HCT116 (cell line): ENCODE measurements around the gene TAF10.

Experiments
- EGR1 ChIP-seq: IDR thresholded peaks from 2 replicates; pipeline ENCODE4 v1.6.1; 2012; ENCODE audit warnings: low read depth
- EZH2 ChIP-seq: fragments of 200-600 bp; sonication (generic); IDR thresholded peaks from 2 replicates; pipeline ENCODE4 v1.6.1; 2017; ENCODE audit warnings: antibody characterized with exemption, mixed run types
- JUND ChIP-seq: IDR thresholded peaks from 2 replicates; pipeline ENCODE4 v1.6.1; 2012
- POLR2A ChIP-seq: IDR thresholded peaks from 2 replicates; pipeline ENCODE4 v1.7.0; 2011; ENCODE audit warnings: borderline replicate concordance; ENCODE audit not compliant: insufficient read depth, insufficient read length; ENCODE audit errors: extremely low read depth
- POLR2AphosphoS5 ChIP-seq: IDR thresholded peaks from 2 replicates; pipeline ENCODE4 v1.6.1; 2011; ENCODE audit warnings: mild to moderate bottlenecking, low read depth, low read length, moderate library complexity
- RAD21 ChIP-seq: IDR thresholded peaks from 2 replicates; pipeline ENCODE4 v1.6.1; 2012; ENCODE audit warnings: low read depth, mild to moderate bottlenecking
- SIN3A ChIP-seq: IDR thresholded peaks from 2 replicates; pipeline ENCODE4 v1.6.1; 2012; ENCODE audit warnings: low read depth
- SP1 ChIP-seq: IDR thresholded peaks from 2 replicates; pipeline ENCODE4 v1.6.1; 2012; ENCODE audit warnings: low read depth
- SRF ChIP-seq: IDR thresholded peaks from 2 replicates; pipeline ENCODE4 v1.6.1; 2012; ENCODE audit warnings: low read depth
- TCF7L2 ChIP-seq: IDR thresholded peaks from 2 replicates; pipeline ENCODE4 v1.7.0; 2011; ENCODE audit warnings: borderline replicate concordance, inconsistent platforms; ENCODE audit not compliant: insufficient read depth, insufficient read length; ENCODE audit errors: extremely low read depth
- YY1 ChIP-seq: IDR thresholded peaks from 2 replicates; pipeline ENCODE4 v1.6.1; 2011; ENCODE audit warnings: low read length, low read depth, moderate library complexity, mild to moderate bottlenecking; ENCODE audit not compliant: insufficient replicate concordance; ENCODE audit errors: extremely low read depth
- TF ChIP-seq, protein P1 (sequence below), 3 experiments: fragments of 200-600 bp in 1 of 3; sonication (generic) in 1 of 3; IDR thresholded peaks in 2 of 3; conservative IDR thresholded peaks in 1 of 3; 2 replicates each; pipeline ENCODE4 v1.5.1; 2012 to 2017; ENCODE audit warnings: low read depth in 2 of 3, low read length in 2 of 3, antibody characterized with exemption in 1 of 3, borderline replicate concordance in 1 of 3, control low read depth in 1 of 3, mild to moderate bottlenecking in 1 of 3, mixed read lengths in 1 of 3, mixed run types in 1 of 3, moderate library complexity in 1 of 3; ENCODE audit not compliant: insufficient read depth in 1 of 3
- TF ChIP-seq, protein P2 (sequence below): IDR thresholded peaks from 2 replicates; pipeline ENCODE4 v1.6.1; 2012; ENCODE audit warnings: low read depth
- TF ChIP-seq, protein P3 (sequence below): IDR thresholded peaks from 2 replicates; pipeline ENCODE4 v1.6.1; 2012

DNA sequence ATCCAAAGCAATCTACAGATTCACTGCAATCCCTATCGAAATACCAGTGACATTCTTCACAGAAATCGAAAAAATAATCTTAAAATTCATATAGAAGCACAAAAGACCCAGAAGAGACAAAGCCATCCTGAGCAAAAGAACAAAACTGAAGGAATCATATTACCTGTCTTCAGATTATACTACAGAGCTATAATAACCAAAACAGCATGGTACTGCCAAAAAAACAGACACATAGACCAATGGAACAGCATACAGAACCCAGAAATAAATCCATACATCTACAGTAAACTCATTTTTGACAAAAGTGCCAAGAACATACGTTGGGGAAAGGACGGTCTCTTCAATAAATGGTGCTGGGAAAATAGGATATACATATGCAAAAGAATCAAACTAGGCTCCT lies 27.5 kb downstream of the TAF10 start:
- TF ChIP-seq, protein P1, sequence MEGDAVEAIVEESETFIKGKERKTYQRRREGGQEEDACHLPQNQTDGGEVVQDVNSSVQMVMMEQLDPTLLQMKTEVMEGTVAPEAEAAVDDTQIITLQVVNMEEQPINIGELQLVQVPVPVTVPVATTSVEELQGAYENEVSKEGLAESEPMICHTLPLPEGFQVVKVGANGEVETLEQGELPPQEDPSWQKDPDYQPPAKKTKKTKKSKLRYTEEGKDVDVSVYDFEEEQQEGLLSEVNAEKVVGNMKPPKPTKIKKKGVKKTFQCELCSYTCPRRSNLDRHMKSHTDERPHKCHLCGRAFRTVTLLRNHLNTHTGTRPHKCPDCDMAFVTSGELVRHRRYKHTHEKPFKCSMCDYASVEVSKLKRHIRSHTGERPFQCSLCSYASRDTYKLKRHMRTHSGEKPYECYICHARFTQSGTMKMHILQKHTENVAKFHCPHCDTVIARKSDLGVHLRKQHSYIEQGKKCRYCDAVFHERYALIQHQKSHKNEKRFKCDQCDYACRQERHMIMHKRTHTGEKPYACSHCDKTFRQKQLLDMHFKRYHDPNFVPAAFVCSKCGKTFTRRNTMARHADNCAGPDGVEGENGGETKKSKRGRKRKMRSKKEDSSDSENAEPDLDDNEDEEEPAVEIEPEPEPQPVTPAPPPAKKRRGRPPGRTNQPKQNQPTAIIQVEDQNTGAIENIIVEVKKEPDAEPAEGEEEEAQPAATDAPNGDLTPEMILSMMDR (IDR thresholded peaks at IDR 0.05 in 2 of 3, conservative IDR thresholded peaks at IDR 0.05 in 1 of 3; ENCODE audit: borderline replicate concordance in 1 of 3, insufficient read depth in 1 of 3, low read depth in 2 of 3, low read length in 2 of 3) = no peak
- no peak for TF ChIP-seq RAD21
- TF ChIP-seq, protein P2, sequence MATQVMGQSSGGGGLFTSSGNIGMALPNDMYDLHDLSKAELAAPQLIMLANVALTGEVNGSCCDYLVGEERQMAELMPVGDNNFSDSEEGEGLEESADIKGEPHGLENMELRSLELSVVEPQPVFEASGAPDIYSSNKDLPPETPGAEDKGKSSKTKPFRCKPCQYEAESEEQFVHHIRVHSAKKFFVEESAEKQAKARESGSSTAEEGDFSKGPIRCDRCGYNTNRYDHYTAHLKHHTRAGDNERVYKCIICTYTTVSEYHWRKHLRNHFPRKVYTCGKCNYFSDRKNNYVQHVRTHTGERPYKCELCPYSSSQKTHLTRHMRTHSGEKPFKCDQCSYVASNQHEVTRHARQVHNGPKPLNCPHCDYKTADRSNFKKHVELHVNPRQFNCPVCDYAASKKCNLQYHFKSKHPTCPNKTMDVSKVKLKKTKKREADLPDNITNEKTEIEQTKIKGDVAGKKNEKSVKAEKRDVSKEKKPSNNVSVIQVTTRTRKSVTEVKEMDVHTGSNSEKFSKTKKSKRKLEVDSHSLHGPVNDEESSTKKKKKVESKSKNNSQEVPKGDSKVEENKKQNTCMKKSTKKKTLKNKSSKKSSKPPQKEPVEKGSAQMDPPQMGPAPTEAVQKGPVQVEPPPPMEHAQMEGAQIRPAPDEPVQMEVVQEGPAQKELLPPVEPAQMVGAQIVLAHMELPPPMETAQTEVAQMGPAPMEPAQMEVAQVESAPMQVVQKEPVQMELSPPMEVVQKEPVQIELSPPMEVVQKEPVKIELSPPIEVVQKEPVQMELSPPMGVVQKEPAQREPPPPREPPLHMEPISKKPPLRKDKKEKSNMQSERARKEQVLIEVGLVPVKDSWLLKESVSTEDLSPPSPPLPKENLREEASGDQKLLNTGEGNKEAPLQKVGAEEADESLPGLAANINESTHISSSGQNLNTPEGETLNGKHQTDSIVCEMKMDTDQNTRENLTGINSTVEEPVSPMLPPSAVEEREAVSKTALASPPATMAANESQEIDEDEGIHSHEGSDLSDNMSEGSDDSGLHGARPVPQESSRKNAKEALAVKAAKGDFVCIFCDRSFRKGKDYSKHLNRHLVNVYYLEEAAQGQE = no peak
- TF ChIP-seq SP1 = no peak
- TF ChIP-seq POLR2A = no peak
- TF ChIP-seq, protein P3, sequence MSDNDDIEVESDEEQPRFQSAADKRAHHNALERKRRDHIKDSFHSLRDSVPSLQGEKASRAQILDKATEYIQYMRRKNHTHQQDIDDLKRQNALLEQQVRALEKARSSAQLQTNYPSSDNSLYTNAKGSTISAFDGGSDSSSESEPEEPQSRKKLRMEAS = no peak
- TF ChIP-seq SRF = no peak
- no peak for TF ChIP-seq JUND
- no peak for TF ChIP-seq EZH2
- TF ChIP-seq POLR2AphosphoS5 = no peak
- no peak for TF ChIP-seq YY1
- TF ChIP-seq EGR1 = no peak
- TF ChIP-seq SIN3A = no peak
- no peak for TF ChIP-seq TCF7L2
